ENCODE data around the gene CEACAM18.

- TF ChIP-seq CTCF (IDR thresholded peaks at IDR 0.05; ENCODE audit: low read depth, low read length, poor library complexity, severe bottlenecking) (no peak), EZH2phosphoT487 (IDR thresholded peaks at IDR 0.05; ENCODE audit: borderline replicate concordance, low read length) (no peak)
These were observed 8.7 kb upstream of the CEACAM18 start for GRCh38 chr19:51469629-51470028.

Measured in DOHH2 (cell line).